GM13977 (cell line): ENCODE measurements around the gene SORCS1.

Source experiments
- DNase-seq: peaks from one replicate; pipeline ENCODE4 v3.0.0; 2012; ENCODE audit warnings: low spot score
- CTCF ChIP-seq: IDR thresholded peaks from 2 replicates; pipeline ENCODE4 v1.5.1; 2012; ENCODE audit warnings: mild to moderate bottlenecking, control low read depth; ENCODE audit not compliant: insufficient read depth; ENCODE audit errors: extremely low read depth, missing control alignments
- in situ Hi-C: fragments of 300-500 bp; cut with MboI; formaldehyde crosslinking; loops from one replicate; pipeline ENCODE4 v1.12.0; 2022; ENCODE audit warnings: low sequenced_read_pairs, low pct_unique_long_range_greater_than_20kb, mixed read lengths, inconsistent platforms; ENCODE audit not compliant: unreplicated experiment

The SORCS1 gene

DNA sequence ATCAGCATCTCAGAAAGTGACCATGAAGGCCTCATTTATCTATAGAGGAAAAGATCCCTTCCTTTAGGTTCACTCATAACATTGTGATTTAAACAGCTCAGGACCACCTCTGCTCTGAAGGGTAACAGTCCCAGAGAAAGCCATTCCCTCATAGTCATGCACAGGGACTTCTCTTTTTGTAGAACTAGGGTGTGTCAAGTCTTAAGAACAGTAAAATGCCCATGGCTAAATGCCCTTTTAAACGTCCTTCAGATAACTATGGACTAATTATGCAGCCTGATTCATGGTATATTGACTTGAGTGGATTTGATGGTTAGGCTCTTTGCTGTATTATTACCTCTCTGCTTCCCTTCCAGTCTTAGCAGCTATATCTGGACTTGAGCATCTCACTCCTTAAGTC lies 337.8 kb downstream of the SORCS1 start:
- in situ Hi-C loops = no loop called here
- DNase-seq = no peak
- TF ChIP-seq CTCF = no peak

GRCh38 chr10:106825576-106826364 lies 338.7 kb downstream of the SORCS1 start:
- in situ Hi-C loops = no loop called here
- no peak for DNase-seq
- TF ChIP-seq CTCF = no peak

GRCh38 chr10:106820579-106820978 lies 343.9 kb downstream of the SORCS1 start:
- in situ Hi-C loops = no loop called here
- no peak for TF ChIP-seq CTCF
- no peak for DNase-seq

DNA sequence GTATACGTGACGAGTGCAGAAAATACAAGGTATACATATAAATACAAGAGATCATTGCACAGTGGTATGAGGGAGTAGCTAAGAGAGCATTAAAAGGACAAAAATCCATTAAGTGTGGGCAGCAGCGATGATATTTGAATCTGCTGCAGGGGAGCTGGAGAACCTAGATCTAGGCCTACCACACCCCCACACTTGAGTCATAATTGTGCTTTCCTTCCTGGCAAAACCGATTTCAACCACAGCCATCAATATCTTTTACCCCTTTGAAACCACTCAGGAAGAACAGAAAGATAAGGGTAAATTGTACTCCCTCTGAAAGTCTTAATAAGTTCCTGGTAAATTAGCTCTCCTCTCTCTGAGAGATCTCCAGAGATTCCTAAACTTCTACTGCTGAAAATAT lies 345.0 kb downstream of the SORCS1 start:
- in situ Hi-C loops = no loop called here
- no peak for DNase-seq
- no peak for TF ChIP-seq CTCF

DNA sequence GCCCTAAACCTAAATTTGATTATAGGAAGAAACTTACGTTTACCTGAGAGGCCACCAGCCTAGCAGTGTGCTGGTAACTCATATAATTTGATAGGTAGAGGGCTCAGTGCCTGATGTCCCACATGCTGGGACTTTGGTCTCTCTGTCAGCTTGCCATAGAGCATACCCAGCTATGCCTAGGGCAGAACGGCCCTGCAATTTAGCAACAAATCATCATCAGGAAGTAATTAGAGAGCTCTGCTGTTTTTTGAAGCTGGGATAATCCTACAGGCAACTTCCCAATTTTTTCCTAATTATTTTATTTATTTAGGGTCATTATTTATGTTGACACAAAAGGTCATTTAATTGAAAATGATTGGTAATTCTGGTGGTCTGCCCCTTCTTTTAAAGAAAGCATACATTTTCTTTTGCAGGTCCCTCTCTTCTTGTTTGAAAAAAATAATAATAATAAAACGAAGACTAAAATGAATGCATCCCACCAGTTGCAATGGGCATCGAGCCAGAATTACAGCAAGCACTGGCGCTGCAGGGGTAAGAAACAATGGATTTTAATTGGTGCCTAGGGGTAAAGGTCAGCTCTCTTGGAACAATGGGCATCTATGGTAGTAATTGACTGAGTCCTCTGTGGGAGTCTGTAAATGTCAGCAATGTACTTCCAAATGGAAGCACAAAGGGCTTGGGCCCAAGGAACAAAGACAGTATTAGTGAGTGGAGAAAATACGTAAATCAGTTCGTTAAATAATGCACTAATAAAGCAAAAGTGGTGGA lies 348.0 kb downstream of the SORCS1 start:
- DNase-seq = no peak
- TF ChIP-seq CTCF = no peak
- in situ Hi-C loops = no loop called here

- no peak for TF ChIP-seq CTCF
- DNase-seq = no peak
- in situ Hi-C loops = no loop called here
Measured at GRCh38 chr10:106815427-106816043, 349.0 kb downstream of the SORCS1 start.
